HT-29 (cell line): ENCODE measurements around the gene UQCC5. TPM values are rescaled to one million over a fixed set of nuclear protein-coding genes. Genes with fewer than 3 reads are reported as not detected.
A peak's percentile ranks its signal among the peaks of the same experiment; 100 is the strongest.

Experiments
- DNase-seq: peaks from one replicate; pipeline ENCODE4 v3.0.0-alpha.2; 2015; ENCODE audit warnings: low spot score
- small RNA-seq: library from RNA; depleted of rRNA; stranded (forward); fragments of <200 nt; gene quantifications from one replicate; pipeline ENCODE3, GENCODE V24; 2014
- total RNA-seq: library from RNA; depleted of rRNA; stranded (reverse); fragments of >200 nt; shearing (Covaris generic); gene quantifications from 2 replicates; pipeline ENCODE4 v1.2.3, GENCODE V29; 2014; rRNA removed

UQCC5 gene
- total RNA-seq, 1 experiment from 2014 or later, result 38.3 TPM

- DNase-seq, result no peak
These were observed 24.8 kb downstream of the UQCC5 start for GRCh38 chr3:52561028-52561747.

- DNase-seq, result no peak
These were observed 27.6 kb downstream of the UQCC5 start for GRCh38 chr3:52563984-52564383.

DNA sequence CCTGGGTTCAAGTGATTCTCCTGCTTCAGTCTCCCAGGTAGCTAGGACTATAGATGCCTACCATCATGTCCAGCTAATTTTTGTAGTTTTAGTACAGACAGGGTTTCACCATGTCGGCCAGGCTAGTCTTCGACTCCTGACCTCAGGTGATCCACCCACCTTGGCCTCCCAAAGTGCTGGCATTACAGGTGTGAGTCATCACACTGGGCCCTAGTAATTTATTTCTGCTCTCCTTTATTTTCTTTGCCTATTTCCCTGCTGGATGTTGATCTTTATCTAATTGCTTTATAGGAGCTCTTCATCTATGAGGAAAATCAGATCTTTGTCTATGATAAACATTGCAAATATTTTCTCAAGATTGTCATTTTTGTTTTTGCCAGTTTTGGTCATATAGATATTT is 31.7 kb downstream of the UQCC5 start:
- peak; percentile 30 for DNase-seq

DNA sequence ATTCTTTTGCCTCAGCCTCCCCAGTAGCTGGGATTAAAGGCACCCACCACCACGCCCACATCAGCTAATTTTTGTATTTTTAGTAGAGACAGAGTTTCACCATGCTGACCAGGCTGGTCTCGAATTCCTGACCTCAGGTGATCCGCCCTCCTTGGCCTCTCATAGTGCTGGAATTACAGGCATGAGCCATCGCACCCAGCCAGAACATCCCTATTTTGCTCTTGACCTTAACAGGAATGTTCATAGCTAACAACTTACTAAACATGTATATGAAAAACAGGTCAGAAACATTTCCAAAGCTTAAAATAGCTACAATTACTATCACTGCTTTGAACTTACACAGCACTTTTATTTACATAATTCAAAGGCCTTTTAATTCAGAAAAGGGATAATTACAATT is 33.7 kb downstream of the UQCC5 start:
- DNase-seq, result no peak

DNA sequence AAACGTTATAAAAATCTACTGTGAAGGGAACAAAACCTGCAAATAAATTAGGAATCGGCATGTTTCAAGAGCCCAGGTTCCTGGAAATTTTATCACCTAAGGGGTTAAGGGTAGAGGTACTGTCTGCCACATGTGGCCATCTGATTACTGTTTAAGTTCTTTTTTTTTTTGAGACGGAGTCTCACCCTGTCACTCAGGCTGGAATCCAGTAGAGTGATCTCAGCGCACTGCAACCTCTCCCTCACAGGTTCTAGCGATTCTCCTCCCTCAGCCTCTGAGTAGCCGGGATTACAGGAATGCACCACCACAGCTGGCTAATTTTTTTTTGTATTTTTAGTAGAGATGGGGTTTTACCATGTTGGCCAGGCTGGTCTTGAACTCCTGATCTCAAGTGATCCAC is 35.8 kb downstream of the UQCC5 start:
- no peak for DNase-seq

- DNase-seq, result no peak
These were observed 37.9 kb downstream of the UQCC5 start for GRCh38 chr3:52574056-52574965.

Small RNA genes within 50 kb of the gene (small RNA-seq; reads per million reads assigned to genes)
- gene RNU6-856P (not detected), gene RNU6ATAC16P (not detected)

Other genes with a start within 250 kb of the UQCC5 start
- gene GLYCTK, start 248.8 kb upstream of the UQCC5 start, total RNA-seq, result 23.0 and 29.0 TPM in 2 replicates
- gene DNAH1, start 220.3 kb upstream of the UQCC5 start, total RNA-seq, result 1.4 and 4.0 TPM in 2 replicates
- 59.4 and 80.5 TPM in 2 replicates for gene BAP1, start 126.6 kb upstream of the UQCC5 start, total RNA-seq
- 1.6 and 2.7 TPM in 2 replicates for gene PHF7, start 125.9 kb upstream of the UQCC5 start, total RNA-seq
- 0.15 and 0.31 TPM in 2 replicates for gene SEMA3G, start 91.5 kb upstream of the UQCC5 start, total RNA-seq
- 5.7 and 6.5 TPM in 2 replicates for gene TNNC1, start 82.6 kb upstream of the UQCC5 start, total RNA-seq
- 43.8 and 47.7 TPM in 2 replicates for gene NISCH, start 81.0 kb upstream of the UQCC5 start, total RNA-seq
- gene STAB1, start 41.3 kb upstream of the UQCC5 start, total RNA-seq, result 0.03 TPM in 1 of 2 replicates, not detected in the other
- gene NT5DC2, start 2.7 kb upstream of the UQCC5 start, total RNA-seq, result 119 and 120 TPM in 2 replicates
- 25.4 and 27.6 TPM in 2 replicates for gene PBRM1, start 149.3 kb downstream of the UQCC5 start, total RNA-seq
- gene GNL3, start 149.4 kb downstream of the UQCC5 start, total RNA-seq, result 69.6 and 69.8 TPM in 2 replicates
- gene GLT8D1, start 169.2 kb downstream of the UQCC5 start, total RNA-seq, result 30.0 and 34.4 TPM in 2 replicates
- gene SPCS1, start 169.5 kb downstream of the UQCC5 start, total RNA-seq, result 78.3 and 85.7 TPM in 2 replicates
- gene NEK4, start 234.3 kb downstream of the UQCC5 start, total RNA-seq, result 14.6 and 15.6 TPM in 2 replicates
- gene ITIH1, start 241.0 kb downstream of the UQCC5 start, total RNA-seq, result 0.08 TPM in 1 of 2 replicates, not detected in the other